Measurements from ENCODE around the gene SERPINH1.

Gene SERPINH1

GRCh38 chr11:75568616-75569219 lies 6.7 kb downstream of the SERPINH1 start:
- no peak overlapping the region for H3K27ac ChIP-seq (replicated peaks)
- TF ChIP-seq CTCF (IDR thresholded peaks at IDR 0.05; ENCODE audit: insufficient read depth, low read length) = no peak
- TF ChIP-seq POLR2AphosphoS5 (IDR thresholded peaks at IDR 0.05; ENCODE audit: low read depth) = no peak
- TF ChIP-seq SPI1 (IDR thresholded peaks at IDR 0.05; ENCODE audit: borderline replicate concordance, low read depth) = no peak
- TF ChIP-seq REST (IDR thresholded peaks at IDR 0.05; ENCODE audit: insufficient replicate concordance, low read depth) = no peak
- TF ChIP-seq GABPA (IDR thresholded peaks at IDR 0.05; ENCODE audit: low read depth) = no peak
- DNase-seq (ENCODE audit: low read depth in 1 of 2, low spot score in 1 of 2) = no peak

GRCh38 chr11:75570559-75571139 lies 8.6 kb downstream of the SERPINH1 start:
- Histone ChIP-seq H3K4me3 (replicated peaks; ENCODE audit: insufficient read depth, low read length) (no peak overlapping the region), H3K27me3 (ENCODE audit: insufficient read depth, poor library complexity, severe bottlenecking) (no peaks in the 10 kb centered on the region), H3K27ac (replicated peaks) (no peak overlapping the region)
- TF ChIP-seq POLR2AphosphoS5 (IDR thresholded peaks at IDR 0.05; ENCODE audit: low read depth) (no peak), SPI1 (IDR thresholded peaks at IDR 0.05; ENCODE audit: borderline replicate concordance, low read depth) (no peak), GABPA (IDR thresholded peaks at IDR 0.05; ENCODE audit: low read depth) (no peak)
- DNase-seq (ENCODE audit: low read depth in 1 of 2, low spot score in 1 of 2) = no peak

More at GRCh38 chr11:75568616-75569219, 6.7 kb downstream of the SERPINH1 start:
- no peak overlapping the region for H3K4me3 ChIP-seq (replicated peaks; ENCODE audit: insufficient read depth, low read length)
- no peaks in the 10 kb centered on the region for H3K27me3 ChIP-seq (ENCODE audit: insufficient read depth, poor library complexity, severe bottlenecking)

GRCh38 chr11:75571625-75572024 lies 9.6 kb downstream of the SERPINH1 start:
- TF ChIP-seq REST (IDR thresholded peaks at IDR 0.05; ENCODE audit: insufficient replicate concordance, low read depth) = no peak
- TF ChIP-seq CTCF (IDR thresholded peaks at IDR 0.05; ENCODE audit: insufficient read depth, low read length) = no peak
- TF ChIP-seq GABPA (IDR thresholded peaks at IDR 0.05; ENCODE audit: low read depth) = no peak
- no peak for TF ChIP-seq POLR2AphosphoS5 (IDR thresholded peaks at IDR 0.05; ENCODE audit: low read depth)
- no peak for TF ChIP-seq SPI1 (IDR thresholded peaks at IDR 0.05; ENCODE audit: borderline replicate concordance, low read depth)
- Histone ChIP-seq H3K4me3 (replicated peaks; ENCODE audit: insufficient read depth, low read length) (no peak overlapping the region), H3K27me3 (ENCODE audit: insufficient read depth, poor library complexity, severe bottlenecking) (no peaks in the 10 kb centered on the region), H3K27ac (replicated peaks) (no peak overlapping the region)
- no peak for DNase-seq (ENCODE audit: low read depth in 1 of 2, low spot score in 1 of 2)

GRCh38 chr11:75572744-75573143 lies 10.7 kb downstream of the SERPINH1 start:
- no peak overlapping the region for H3K27ac ChIP-seq (replicated peaks)

More at GRCh38 chr11:75572744-75573143, 10.7 kb downstream of the SERPINH1 start:
- no peaks in the 10 kb centered on the region for H3K27me3 ChIP-seq (ENCODE audit: insufficient read depth, poor library complexity, severe bottlenecking)
- no peak overlapping the region for H3K4me3 ChIP-seq (replicated peaks; ENCODE audit: insufficient read depth, low read length)
- DNase-seq (ENCODE audit: low read depth in 1 of 2, low spot score in 1 of 2) = no peak
- TF ChIP-seq REST (IDR thresholded peaks at IDR 0.05; ENCODE audit: insufficient replicate concordance, low read depth) (no peak), SPI1 (IDR thresholded peaks at IDR 0.05; ENCODE audit: borderline replicate concordance, low read depth) (no peak), POLR2AphosphoS5 (IDR thresholded peaks at IDR 0.05; ENCODE audit: low read depth) (no peak), GABPA (IDR thresholded peaks at IDR 0.05; ENCODE audit: low read depth) (no peak), CTCF (IDR thresholded peaks at IDR 0.05; ENCODE audit: insufficient read depth, low read length) (no peak)

All from HL-60 (cell line).